K562 (cell line): Measurements from ENCODE around the gene DPEP2. TPM values are rescaled to one million over a fixed set of nuclear protein-coding genes. Genes with fewer than 3 reads are reported as not detected.

Experiments used
- ATAC-seq: fragments of 200-7000 bp; cut with Tn5 transposase; 3 replicates; pipeline ENCODE4 v1.9.1; 2020; ENCODE audit warnings: moderate library complexity
- BruUV-seq: library from RNA; stranded (reverse); fragments of 400-500 nt; replicated peaks from 2 replicates; lab custom pipeline; 2021; lab: Mats Ljungman, UMichigan
- CTCF ChIA-PET: fragments of 300-600 bp; formaldehyde crosslinking; extraction: SDS; loops from one replicate; lab custom pipeline; 2021; ENCODE audit warnings: low intra/inter-chr PET ratio; lab: Yijun Ruan, JAX
- POLR2A ChIA-PET: fragments of 300-600, 350-650 bp; sonication (Branson Sonifier 250); formaldehyde crosslinking; extraction: SDS; loops from one replicate; lab custom pipeline; 2021; ENCODE audit warnings: antibody characterized with exemption, inconsistent platforms; lab: Yijun Ruan, JAX
- DNase-seq, 4 experiments: peaks; one replicate each; pipeline versions ENCODE4 v3.0.0 to v3.0.0-alpha.2; 2011 to 2018; ENCODE audit warnings: low spot score in 3 of 4, mixed read lengths in 3 of 4; ENCODE audit errors: extremely low read depth in 1 of 4
- FAIRE-seq: peaks from 2 replicates; lab custom pipeline; 2011; peaks lifted over from hg19 to GRCh38; lab: Jason Lieb, UNC
- H2AFZ ChIP-seq: 2 replicates; pipeline ENCODE4 v1.6.0; 2011; ENCODE audit warnings: low read depth, low read length, control low read depth, inconsistent platforms
- H3K27ac ChIP-seq: fragments of 200-600 bp; 3 replicates; pipeline ENCODE4 v1.8.0; 2011; ENCODE audit warnings: low read depth, mild to moderate bottlenecking, control low read depth, inconsistent platforms, low read length, moderate library complexity, mixed read lengths; ENCODE audit errors: extremely low read depth
- H3K27me3 ChIP-seq, 2 experiments: fragments of 300-600 bp in 1 of 2; 2 replicates in 1 of 2; 3 replicates in 1 of 2; pipeline versions ENCODE4 v1.6.0 to v1.8.0; 2011; ENCODE audit warnings: inconsistent platforms in 2 of 2, low read length in 2 of 2, mild to moderate bottlenecking in 1 of 2, mixed read lengths in 1 of 2, moderate library complexity in 1 of 2; ENCODE audit not compliant: control insufficient read depth in 2 of 2, insufficient read depth in 2 of 2
- H3K36me3 ChIP-seq: fragments of 300-600 bp; 3 replicates; pipeline ENCODE4 v1.8.0; 2011; ENCODE audit warnings: mild to moderate bottlenecking, low read length, inconsistent platforms; ENCODE audit not compliant: control insufficient read depth, insufficient read depth
- H3K4me1 ChIP-seq, 2 experiments: fragments of 200-600 bp in 1 of 2; replicated peaks in 1 of 2; 2 replicates in 1 of 2; 3 replicates in 1 of 2; pipeline versions ENCODE4 v1.5.1 to v1.8.0; 2011; ENCODE audit warnings: inconsistent platforms in 2 of 2, low read length in 2 of 2, mild to moderate bottlenecking in 1 of 2, mixed read lengths in 1 of 2, moderate library complexity in 1 of 2; ENCODE audit not compliant: control insufficient read depth in 2 of 2, insufficient read depth in 2 of 2
- H3K4me2 ChIP-seq: 2 replicates; pipeline ENCODE4 v1.6.1; 2011; ENCODE audit warnings: low read length, control low read depth, inconsistent platforms, mixed read lengths; ENCODE audit not compliant: insufficient read depth
- H3K4me3 ChIP-seq: fragments of 200-600 bp; sonication (generic), shearing (Covaris generic); 2 replicates; pipeline ENCODE4 v1.5.1; 2016; ENCODE audit warnings: control low read depth, inconsistent platforms
- H3K79me2 ChIP-seq: fragments of 200-600 bp; 3 replicates; pipeline ENCODE4 v1.8.0; 2011; ENCODE audit warnings: low read length, inconsistent platforms; ENCODE audit not compliant: control insufficient read depth, insufficient read depth
- H3K9ac ChIP-seq, 2 experiments: 2 replicates each; pipeline versions ENCODE4 v1.6.0 to v1.6.1; 2011; ENCODE audit warnings: low read depth in 2 of 2, low read length in 2 of 2, control low read depth in 1 of 2, inconsistent platforms in 1 of 2, mild to moderate bottlenecking in 1 of 2, mixed read lengths in 1 of 2; ENCODE audit not compliant: insufficient read depth in 1 of 2
- H3K9me1 ChIP-seq: one replicate; pipeline ENCODE4 v1.6.0; 2011; ENCODE audit warnings: inconsistent platforms, mild to moderate bottlenecking, low read length, moderate library complexity; ENCODE audit not compliant: control insufficient read depth, insufficient read depth
- H3K9me3 ChIP-seq: replicated peaks from 2 replicates; pipeline ENCODE4 v1.5.1; 2011; ENCODE audit warnings: low read depth, low read length, inconsistent platforms; ENCODE audit not compliant: control insufficient read depth, insufficient read depth
- H4K20me1 ChIP-seq: replicated peaks from 2 replicates; pipeline ENCODE4 v1.6.1; 2011; ENCODE audit warnings: low read length, inconsistent platforms, mixed read lengths; ENCODE audit not compliant: control insufficient read depth, insufficient read depth
- CREBBP ChIP-seq: IDR thresholded peaks from one replicate; pipeline ENCODE4 v1.6.1; 2012; ENCODE audit warnings: low read depth, mild to moderate bottlenecking, control low read depth, inconsistent platforms, low read length
- FIP1L1 ChIP-seq: fragments of 200-400 bp; formaldehyde crosslinking; IDR thresholded peaks from 2 replicates; pipeline ENCODE4 v1.6.1; 2018; ENCODE audit warnings: mild to moderate bottlenecking, low read depth, low read length; ENCODE audit not compliant: poor library complexity, severe bottlenecking
- KAT7 ChIP-seq: sonication (generic); formaldehyde crosslinking; IDR thresholded peaks from 2 replicates; pipeline ENCODE4 v1.8.0; 2022; ENCODE audit warnings: missing genetic modification reagents, mild to moderate bottlenecking, borderline replicate concordance
- NCOR1 ChIP-seq: fragments of 450-650 bp; IDR thresholded peaks from 2 replicates; pipeline ENCODE4 v1.6.1; 2016; ENCODE audit warnings: mild to moderate bottlenecking, moderate library complexity
- RBM17 ChIP-seq: fragments of 200-400 bp; formaldehyde crosslinking; IDR thresholded peaks from 2 replicates; pipeline ENCODE4 v1.6.1; 2017; ENCODE audit warnings: low read depth, mild to moderate bottlenecking, low read length, borderline replicate concordance
- SAFB ChIP-seq: fragments of 200-400 bp; formaldehyde crosslinking; IDR thresholded peaks from 2 replicates; pipeline ENCODE4 v1.6.1; 2017; ENCODE audit warnings: low read depth, low read length, borderline replicate concordance
- TBL1XR1 ChIP-seq, 2 experiments: IDR thresholded peaks; 2 replicates each; pipeline ENCODE4 v1.6.1; 2012; ENCODE audit warnings: improper control_type of control experiment in 2 of 2, low read length in 2 of 2, mild to moderate bottlenecking in 1 of 2
- ZNF324 ChIP-seq: fragments of 250-450 bp; sonication (Bioruptor Pico); IDR thresholded peaks from 2 replicates; pipeline ENCODE4 v1.4.0; 2020; ENCODE audit warnings: mild to moderate bottlenecking
- ZNF780A ChIP-seq: fragments of 250-450 bp; sonication (Bioruptor Pico); IDR thresholded peaks from 2 replicates; pipeline ENCODE4 v1.5.0; 2021; ENCODE audit warnings: mild to moderate bottlenecking
- ZNF830 ChIP-seq: fragments of 250-450 bp; sonication (Bioruptor Pico); IDR thresholded peaks from 2 replicates; pipeline ENCODE4 v1.5.0; 2021; ENCODE audit warnings: mild to moderate bottlenecking
- WGBS: fragments of 100-300 bp; shearing (Covaris generic); methylation state at CpG from one replicate; pipeline ENCODE4 v1.1.6; 2016; ENCODE audit warnings: low coverage, mixed read lengths; ENCODE audit not compliant: insufficient coverage; ENCODE audit errors: missing lambda C conversion rate; 5-methylcytosine and 5-hydroxymethylcytosine counted together
- in situ Hi-C: fragments of 300-500 bp; cut with MboI; formaldehyde crosslinking; loops from 4 replicates; pipeline ENCODE4 v1.15.0; 2018; ENCODE audit warnings: inconsistent platforms, mixed read lengths
- intact Hi-C: fragments of 100-400 bp; cut with micrococcal nuclease; formaldehyde crosslinking; loops from 2 replicates; pipeline ENCODE4 v1.14.2; 2022
- polyA plus RNA-seq, 8 experiments: library from polyadenylated mRNA; depleted of rRNA in 4 of 8; stranded (reverse) in 5 of 8; unstranded in 3 of 8; fragments of >200 nt; fragmentation: Nextera tagmentation in 2 of 8; fragmentation: Illumina TruSeq in 1 of 8; extraction: Ambion mirVana in 2 of 8; extraction: Trizol in 1 of 8; gene quantifications; 2 replicates each; pipeline versions ENCODE4 v1.2.1 to v1.2.3, GENCODE V29; 2011 to 2014; ENCODE audit warnings: inconsistent platforms in 1 of 8, missing spikeins in 1 of 8
- total RNA-seq, 7 experiments: library from RNA; depleted of rRNA in 6 of 7; stranded (reverse); fragments of >200 nt in 6 of 7; fragmentation: Illumina TruSeq in 2 of 7; extraction: Trizol in 2 of 7; gene quantifications; 2 replicates each; pipeline versions ENCODE4 v1.2.1 to v1.2.3, GENCODE V29; 2011 to 2021; ENCODE audit warnings: low replicate concordance in 1 of 7
- TF ChIP-seq, protein P1 (sequence below), 3 experiments: IDR thresholded peaks in 2 of 3; conservative IDR thresholded peaks in 1 of 3; 2 replicates each; pipeline ENCODE4 v1.5.1; 2011 to 2012; ENCODE audit warnings: low read length in 3 of 3, mild to moderate bottlenecking in 3 of 3, control low read depth in 2 of 3, improper control_type of control experiment in 1 of 3, inconsistent platforms in 1 of 3, low read depth in 1 of 3, mixed read lengths in 1 of 3, moderate library complexity in 1 of 3; ENCODE audit not compliant: insufficient read depth in 2 of 3
- TF ChIP-seq, protein P2 (sequence below): sonication (generic); formaldehyde crosslinking; IDR thresholded peaks from 2 replicates; pipeline ENCODE4 v1.5.0; 2020; ENCODE audit warnings: missing genetic modification reagents
- TF ChIP-seq, protein P3 (sequence below): fragments of 450-650 bp; IDR thresholded peaks from 2 replicates; pipeline ENCODE4 v1.7.1; 2018; ENCODE audit warnings: mild to moderate bottlenecking, low read depth; ENCODE audit not compliant: partially characterized antibody

Gene DPEP2
- total and polyA plus RNA-seq, 9 of the 15 experiments (the other 6 are each of a cell fraction or from before 2014, with no cell fraction given): 0.14 to 1.2 (median 0.38) TPM

DNA sequence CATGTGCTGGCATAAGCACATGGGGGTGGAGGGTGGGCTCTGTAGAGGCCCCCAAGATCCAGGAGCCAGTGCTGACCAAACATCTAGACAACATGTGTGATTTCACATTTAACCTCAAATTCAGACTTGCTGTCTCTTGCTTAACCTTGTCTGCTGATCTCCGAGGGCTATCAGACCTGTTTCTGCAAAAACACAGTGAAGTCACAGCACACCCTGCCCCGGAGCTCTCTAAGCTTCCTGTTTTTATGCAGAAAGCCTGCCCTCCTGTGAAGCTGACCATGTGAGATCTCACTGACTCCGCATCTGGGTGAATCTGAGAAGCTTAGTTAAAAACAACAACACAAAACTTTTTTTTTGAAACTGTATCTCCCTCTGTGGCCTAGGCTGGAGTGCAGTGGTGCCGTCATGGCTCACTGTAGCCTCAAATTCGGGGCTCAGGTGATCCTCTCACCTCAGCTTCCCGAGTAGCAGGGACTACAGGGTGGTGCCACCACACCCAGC lies 6.6 kb upstream of the DPEP2 start (continued):
- TF ChIP-seq, protein P1, sequence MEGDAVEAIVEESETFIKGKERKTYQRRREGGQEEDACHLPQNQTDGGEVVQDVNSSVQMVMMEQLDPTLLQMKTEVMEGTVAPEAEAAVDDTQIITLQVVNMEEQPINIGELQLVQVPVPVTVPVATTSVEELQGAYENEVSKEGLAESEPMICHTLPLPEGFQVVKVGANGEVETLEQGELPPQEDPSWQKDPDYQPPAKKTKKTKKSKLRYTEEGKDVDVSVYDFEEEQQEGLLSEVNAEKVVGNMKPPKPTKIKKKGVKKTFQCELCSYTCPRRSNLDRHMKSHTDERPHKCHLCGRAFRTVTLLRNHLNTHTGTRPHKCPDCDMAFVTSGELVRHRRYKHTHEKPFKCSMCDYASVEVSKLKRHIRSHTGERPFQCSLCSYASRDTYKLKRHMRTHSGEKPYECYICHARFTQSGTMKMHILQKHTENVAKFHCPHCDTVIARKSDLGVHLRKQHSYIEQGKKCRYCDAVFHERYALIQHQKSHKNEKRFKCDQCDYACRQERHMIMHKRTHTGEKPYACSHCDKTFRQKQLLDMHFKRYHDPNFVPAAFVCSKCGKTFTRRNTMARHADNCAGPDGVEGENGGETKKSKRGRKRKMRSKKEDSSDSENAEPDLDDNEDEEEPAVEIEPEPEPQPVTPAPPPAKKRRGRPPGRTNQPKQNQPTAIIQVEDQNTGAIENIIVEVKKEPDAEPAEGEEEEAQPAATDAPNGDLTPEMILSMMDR (IDR thresholded peaks at IDR 0.05 in 2 of 3, conservative IDR thresholded peaks at IDR 0.05 in 1 of 3; ENCODE audit: insufficient read depth in 2 of 3, low read depth in 1 of 3, low read length in 3 of 3): no peak
- TF ChIP-seq, protein P2, sequence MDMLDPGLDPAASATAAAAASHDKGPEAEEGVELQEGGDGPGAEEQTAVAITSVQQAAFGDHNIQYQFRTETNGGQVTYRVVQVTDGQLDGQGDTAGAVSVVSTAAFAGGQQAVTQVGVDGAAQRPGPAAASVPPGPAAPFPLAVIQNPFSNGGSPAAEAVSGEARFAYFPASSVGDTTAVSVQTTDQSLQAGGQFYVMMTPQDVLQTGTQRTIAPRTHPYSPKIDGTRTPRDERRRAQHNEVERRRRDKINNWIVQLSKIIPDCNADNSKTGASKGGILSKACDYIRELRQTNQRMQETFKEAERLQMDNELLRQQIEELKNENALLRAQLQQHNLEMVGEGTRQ (CRISPR knock-in tag): no peak
- TF ChIP-seq, all 486 proteins: peak for 10

DNA sequence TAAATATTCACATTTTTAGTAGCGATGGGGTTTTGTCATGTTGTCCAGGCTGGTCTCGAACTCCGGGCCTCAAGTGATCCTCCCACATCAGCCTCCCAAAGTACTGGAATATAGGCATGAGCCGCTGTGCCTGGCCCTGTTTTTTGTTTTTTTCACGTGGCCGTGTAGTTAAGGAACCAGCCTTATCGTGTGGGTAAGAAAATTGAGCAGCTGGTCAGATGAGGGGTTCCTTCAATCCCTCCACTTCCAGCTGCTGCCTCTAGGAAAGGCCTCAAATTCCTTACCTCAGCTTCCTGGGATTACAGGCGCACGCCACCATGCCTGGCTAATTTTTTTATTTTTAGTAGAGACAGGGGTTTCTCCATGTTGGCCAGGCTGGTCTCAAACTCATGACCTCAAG lies 5.9 kb upstream of the DPEP2 start:
- Histone ChIP-seq H2AFZ (peak overlapping the region; percentile 81; the same call in 1 of the 2 replicates), H3K4me1 (peaks cover 0 to 4% of the 10 kb centered on the region in 2 experiments; a peak in 2 of 5 replicates), H3K9me1 (no peaks in the 10 kb centered on the region), H3K9me3 (no peaks in the 10 kb centered on the region), H3K79me2 (no peaks in the 10 kb centered on the region), H3K9ac (peak overlapping the region in 1 of 2 experiments; percentile 30; a peak in 1 of 4 replicates), H3K27ac (no peak overlapping the region), H3K36me3 (no peaks in the 10 kb centered on the region), H3K4me2 (no peak overlapping the region), H4K20me1 (no peaks in the 10 kb centered on the region), H3K27me3 (no peaks in the 10 kb centered on the region), H3K4me3 (no peak overlapping the region)
- no peak for DNase-seq
- FAIRE-seq: no peak
- BruUV-seq: no TSS peak
- ChIA-PET CTCF (interaction anchor here (1.6 kb wide), 1 partner anchor 11 kb away, joined by 5 read pairs; no protein-coding TSS in a partner anchor), POLR2A (interaction anchor here (0.6 to 3.2 kb wide), 5 partner anchors 9 to 252 kb away, joined by 3 to 13 read pairs (median 5); partner anchors contain the start of genes DDX28, DPEP2NB and DUS2)
- in situ Hi-C loops: no loop called here
- intact Hi-C loops: no loop called here
- ATAC-seq: no peak
- WGBS: 69% methylated on average over 9 of the region's 9 CpGs
- TF ChIP-seq ZNF324: no peak
- TF ChIP-seq NCOR1: no peak
- TF ChIP-seq, protein P3, sequence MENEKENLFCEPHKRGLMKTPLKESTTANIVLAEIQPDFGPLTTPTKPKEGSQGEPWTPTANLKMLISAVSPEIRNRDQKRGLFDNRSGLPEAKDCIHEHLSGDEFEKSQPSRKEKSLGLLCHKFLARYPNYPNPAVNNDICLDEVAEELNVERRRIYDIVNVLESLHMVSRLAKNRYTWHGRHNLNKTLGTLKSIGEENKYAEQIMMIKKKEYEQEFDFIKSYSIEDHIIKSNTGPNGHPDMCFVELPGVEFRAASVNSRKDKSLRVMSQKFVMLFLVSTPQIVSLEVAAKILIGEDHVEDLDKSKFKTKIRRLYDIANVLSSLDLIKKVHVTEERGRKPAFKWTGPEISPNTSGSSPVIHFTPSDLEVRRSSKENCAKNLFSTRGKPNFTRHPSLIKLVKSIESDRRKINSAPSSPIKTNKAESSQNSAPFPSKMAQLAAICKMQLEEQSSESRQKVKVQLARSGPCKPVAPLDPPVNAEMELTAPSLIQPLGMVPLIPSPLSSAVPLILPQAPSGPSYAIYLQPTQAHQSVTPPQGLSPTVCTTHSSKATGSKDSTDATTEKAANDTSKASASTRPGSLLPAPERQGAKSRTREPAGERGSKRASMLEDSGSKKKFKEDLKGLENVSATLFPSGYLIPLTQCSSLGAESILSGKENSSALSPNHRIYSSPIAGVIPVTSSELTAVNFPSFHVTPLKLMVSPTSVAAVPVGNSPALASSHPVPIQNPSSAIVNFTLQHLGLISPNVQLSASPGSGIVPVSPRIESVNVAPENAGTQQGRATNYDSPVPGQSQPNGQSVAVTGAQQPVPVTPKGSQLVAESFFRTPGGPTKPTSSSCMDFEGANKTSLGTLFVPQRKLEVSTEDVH: no peak
- no peak for TF ChIP-seq ZNF830 (CRISPR knock-in tag)
- TF ChIP-seq TBL1XR1 (IDR thresholded peaks at IDR 0.05; ENCODE audit: low read length in 2 of 2): no peak
- no peak for TF ChIP-seq FIP1L1
- TF ChIP-seq SAFB: no peak
- TF ChIP-seq CREBBP: no peak
- TF ChIP-seq RBM17: no peak
- no peak for TF ChIP-seq ZNF780A
- no peak for TF ChIP-seq KAT7 (CRISPR knock-in tag)
